ENCODE results near the gene NR4A2. TPM values are rescaled to one million over a fixed set of nuclear protein-coding genes. Genes with fewer than 3 reads are reported as not detected.
A peak's percentile ranks its signal among the peaks of the same experiment; 100 is the strongest.

NR4A2 gene
- total and polyA plus RNA-seq, 2 donors (not counting 3 experiments of a cell fraction or from before 2014, with no cell fraction given), result 1.0 to 1.9 TPM

DNA sequence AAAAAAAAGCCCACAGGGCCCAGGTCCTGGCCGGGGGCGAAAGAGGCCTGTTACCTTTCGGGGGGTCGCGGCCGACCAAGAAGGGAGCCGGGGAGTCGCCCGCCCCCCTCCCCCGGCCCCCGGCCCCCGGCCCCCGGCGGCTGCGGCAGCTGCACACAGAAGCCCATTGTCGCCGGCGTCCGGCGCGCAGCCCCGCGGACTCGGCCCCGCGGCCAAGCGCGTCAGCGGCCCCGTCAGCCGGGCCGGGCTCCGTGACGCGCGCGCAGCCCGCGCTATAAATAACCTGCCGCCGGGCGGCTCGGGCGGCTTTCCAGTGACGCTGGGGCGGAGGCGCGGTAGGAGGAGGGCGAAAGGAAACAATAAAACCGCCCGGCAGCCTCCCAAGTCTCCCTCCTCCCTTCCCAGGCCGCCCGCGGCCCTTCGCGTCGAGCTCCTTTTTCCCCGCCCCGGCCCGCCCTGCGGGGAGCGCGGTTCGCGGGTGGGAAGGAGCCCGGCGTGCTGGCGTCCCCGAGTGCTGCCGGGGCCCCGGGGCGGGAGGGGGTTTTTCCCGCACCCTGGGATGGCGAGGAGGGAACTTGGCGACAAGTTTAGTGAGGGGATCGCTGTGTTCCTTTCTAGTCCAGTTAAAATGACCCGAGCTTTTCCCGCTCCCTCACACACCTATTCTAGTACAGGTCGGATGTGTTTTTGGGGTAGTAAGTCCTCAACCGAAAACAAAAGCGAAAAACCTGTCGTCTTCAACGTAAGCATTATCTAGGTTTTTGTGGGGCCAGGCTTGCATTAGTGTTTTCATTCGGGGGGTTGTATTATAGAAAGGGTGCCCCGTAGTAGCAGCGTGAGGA lies 10.0 kb upstream of the NR4A2 start:
- CTCF ChIA-PET, result interaction anchor here (0.6 to 1.9 kb wide), 10 partner anchors 8 to 969 kb away, joined by 3 to 11 read pairs (median 4); no protein-coding TSS in a partner anchor

More for the DNA sequence above, 10.0 kb upstream of the NR4A2 start:
- H3K9ac ChIP-seq (replicated peaks; ENCODE audit: extremely low read depth, insufficient read depth, low read length), result peak overlapping the region; percentile 100
- H3K79me2 ChIP-seq (ENCODE audit: control insufficient read depth, insufficient read depth, low read length), result no peaks in the 10 kb centered on the region
- H2AFZ ChIP-seq (ENCODE audit: low read depth, low read length), result peak overlapping the region; percentile 98
- no peak for TF ChIP-seq JUN (IDR thresholded peaks at IDR 0.05; ENCODE audit: borderline replicate concordance, insufficient read depth, insufficient read length, low read depth)
- TF ChIP-seq CTCF (IDR thresholded peaks at IDR 0.05; ENCODE audit: extremely low read depth in 1 of 2, insufficient read depth in 1 of 2, low read depth in 1 of 2, low read length in 2 of 2), result no peak
- TF ChIP-seq POLR2AphosphoS5 (IDR thresholded peaks at IDR 0.05; ENCODE audit: insufficient read depth, low read depth, low read length), result peak; percentile 72
- TF ChIP-seq FOS (IDR thresholded peaks at IDR 0.05; ENCODE audit: borderline replicate concordance, insufficient read depth, low read length), result peak; percentile 18
- peak; percentile 55 for TF ChIP-seq POLR2A (IDR thresholded peaks at IDR 0.05; ENCODE audit: low read depth, low read length)
- peak overlapping the region; percentile 80 for H3K4me2 ChIP-seq (ENCODE audit: insufficient read depth, low read length)
- POLR2A ChIA-PET, result interaction anchor here (0.5 to 1.8 kb wide), 4 partner anchors 9 to 125 kb away, joined by 3 to 20 read pairs (median 6); partner anchors contain the start of gene NR4A2
- H3K36me3 ChIP-seq (ENCODE audit: control insufficient read depth in 2 of 2, extremely low read depth in 1 of 2, insufficient read depth in 2 of 2, low read length in 2 of 2), result no peaks in the 10 kb centered on the region
- no peaks in the 10 kb centered on the region for H3K27me3 ChIP-seq (ENCODE audit: control insufficient read depth in 2 of 2, insufficient read depth in 2 of 2, low read length in 2 of 2)
- H3K9me3 ChIP-seq (replicated peaks; ENCODE audit: control insufficient read depth, insufficient read depth, low read length), result no peaks in the 10 kb centered on the region
- DNase-seq (ENCODE audit: low read depth, low spot score), result peak; percentile 93
- peak overlapping the region; percentile 100 for H3K27ac ChIP-seq (ENCODE audit: insufficient read depth, low read depth, low read length)
- BruUV-seq (replicated peaks), result no TSS peak
- no peaks in the 10 kb centered on the region for H3K9me1 ChIP-seq (replicated peaks; ENCODE audit: control insufficient read depth, extremely low read depth, insufficient read depth, low read length)
- dilution Hi-C loops (cut with MboI; ENCODE audit: extremely low pct_ligation_motif_present, low sequenced_read_pairs), result no loop called here
- peak overlapping the region; percentile 87 to 97 (median 89) for H3K4me3 ChIP-seq (replicated peaks in 1 of 3; ENCODE audit: insufficient read depth in 1 of 3, low read depth in 1 of 3, low read length in 3 of 3)
- intact Hi-C loops (cut with micrococcal nuclease), result loop anchor here (1.0 to 5.0 kb wide), 5 partner anchors 8 to 841 kb away; partner anchors contain the start of gene GPD2
- peaks cover 11% of the 10 kb centered on the region for H3K4me1 ChIP-seq (ENCODE audit: control insufficient read depth, extremely low read depth, insufficient read depth, low read length)
- FAIRE-seq, result peak; percentile 31
- no peaks in the 10 kb centered on the region for H4K20me1 ChIP-seq (replicated peaks; ENCODE audit: control insufficient read depth, extremely low read depth, insufficient read depth, low read length)

All from endothelial cell of umbilical vein (primary cell).